Endodermal cell (in vitro differentiated cells): ENCODE data around the gene NGEF. TPM values are rescaled to one million over a fixed set of nuclear protein-coding genes. Genes with fewer than 3 reads are reported as not detected.

Experiments used
- DNase-seq: peaks from one replicate; pipeline ENCODE4 v3.0.0-alpha.2; 2017
- H3K27ac ChIP-seq: 2 replicates; pipeline ENCODE4 v1.5.1; 2013; ENCODE audit warnings: mild to moderate bottlenecking, low read depth, low read length, moderate library complexity
- H3K27me3 ChIP-seq: 2 replicates; pipeline ENCODE4 v1.6.1; 2013; ENCODE audit warnings: mild to moderate bottlenecking, low read length, moderate library complexity; ENCODE audit not compliant: insufficient read depth, control insufficient read depth, poor library complexity, severe bottlenecking
- H3K36me3 ChIP-seq: 2 replicates; pipeline ENCODE4 v1.7.0; 2013; ENCODE audit warnings: mild to moderate bottlenecking, low read length, moderate library complexity; ENCODE audit not compliant: control insufficient read depth, insufficient read depth
- H3K4me1 ChIP-seq: one replicate; pipeline ENCODE4 v1.7.0; 2013; ENCODE audit warnings: low read length; ENCODE audit not compliant: control insufficient read depth, insufficient read depth
- H3K4me3 ChIP-seq: 2 replicates; pipeline ENCODE4 v1.5.1; 2013; ENCODE audit warnings: mild to moderate bottlenecking, low read length, moderate library complexity
- H3K9ac ChIP-seq: 2 replicates; pipeline ENCODE4 v1.6.1; 2013; ENCODE audit warnings: mild to moderate bottlenecking, low read length, moderate library complexity; ENCODE audit not compliant: poor library complexity, severe bottlenecking; ENCODE audit errors: extremely low read depth
- H3K9me3 ChIP-seq: 2 replicates; pipeline ENCODE4 v1.6.1; 2013; ENCODE audit warnings: mild to moderate bottlenecking, low read length, moderate library complexity; ENCODE audit not compliant: control insufficient read depth
- H3K27ac Mint-ChIP-seq: 2 replicates; pipeline ENCODE4 v1.8.0; 2020; ENCODE audit warnings: mixed read lengths
- H3K27me3 Mint-ChIP-seq: 2 replicates; pipeline ENCODE4 v1.8.0; 2021; ENCODE audit warnings: mild to moderate bottlenecking, mixed read lengths; ENCODE audit not compliant: insufficient read depth
- H3K36me3 Mint-ChIP-seq: 2 replicates; pipeline ENCODE4 v1.8.0; 2020; ENCODE audit warnings: low read depth, mixed read lengths
- H3K4me1 Mint-ChIP-seq: 2 replicates; pipeline ENCODE4 v1.8.0; 2020; ENCODE audit warnings: mixed read lengths
- H3K4me3 Mint-ChIP-seq: 2 replicates; pipeline ENCODE4 v1.8.0; 2020; ENCODE audit warnings: mild to moderate bottlenecking, moderate library complexity, mixed read lengths
- H3K9me3 Mint-ChIP-seq: 2 replicates; pipeline ENCODE4 v1.8.0; 2020; ENCODE audit warnings: mild to moderate bottlenecking, mixed read lengths
- CTCF ChIP-seq: fragments of 200-600 bp; sonication (generic); conservative IDR thresholded peaks from 2 replicates; pipeline ENCODE4 v1.5.0; 2021; ENCODE audit warnings: antibody characterized with exemption, mild to moderate bottlenecking
- WGBS, 2 experiments: methylation state at CpG; one replicate each; pipeline versions ENCODE4 v1.1.5 to v1.1.7; 2013; ENCODE audit warnings: missing lambda C conversion rate in 2 of 2, mixed read lengths in 1 of 2; ENCODE audit not compliant: insufficient coverage in 1 of 2, insufficient read length in 1 of 2; 5-methylcytosine and 5-hydroxymethylcytosine counted together
- total RNA-seq, 2 donors: library from RNA; stranded (reverse); fragmentation: NEBNext Ultra II Directional in 1 of 2; extraction: Animal tissue kit (Norgen Biotek cat#: 25700) in 1 of 2; gene quantifications; 2 replicates in 1 of 2; 3 replicates in 1 of 2; pipeline ENCODE4 v1.2.1, GENCODE V29; 2021

Gene NGEF
- total RNA-seq, 2 donors from 2014 or later = 1.8 to 2.9 TPM

DNA sequence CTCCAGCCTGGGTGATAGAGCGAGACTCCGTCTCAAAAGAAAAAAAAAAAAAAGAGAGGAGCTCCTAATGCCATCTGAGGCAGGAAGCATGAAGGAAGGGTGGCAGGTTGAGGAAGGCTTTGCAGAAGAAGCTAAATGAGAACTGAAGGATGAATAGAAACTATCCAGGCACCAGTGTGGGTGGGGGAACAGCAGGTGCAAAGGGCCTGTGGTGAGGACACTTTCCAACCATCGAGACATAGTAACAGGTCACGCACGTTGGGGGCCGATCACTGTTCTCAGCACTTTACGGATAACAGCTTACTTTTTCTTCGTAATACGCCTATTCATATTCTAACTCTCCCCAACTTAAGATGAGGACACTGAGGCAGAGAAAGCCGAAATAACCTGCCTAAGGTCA is 58.4 kb downstream of the NGEF start:
- Mint-ChIP-seq H3K4me1 (no peaks in the 10 kb centered on the region), H3K27ac (no peak overlapping the region), H3K36me3 (no peaks in the 10 kb centered on the region), H3K27me3 (peaks cover 7% of the 10 kb centered on the region), H3K9me3 (no peaks in the 10 kb centered on the region), H3K4me3 (no peak overlapping the region)
- TF ChIP-seq CTCF = no peak
- Histone ChIP-seq H3K9ac (no peak overlapping the region), H3K27me3 (no peaks in the 10 kb centered on the region), H3K9me3 (no peaks in the 10 kb centered on the region), H3K27ac (no peak overlapping the region), H3K4me1 (no peaks in the 10 kb centered on the region), H3K4me3 (no peak overlapping the region), H3K36me3 (no peaks in the 10 kb centered on the region)
- WGBS, 2 experiments = 92 to 98% methylated on average over 6 to 10 of the region's 10 CpGs
- no peak for DNase-seq

GRCh38 chr2:232951891-232952290 is 61.2 kb downstream of the NGEF start:
- 79 to 83% methylated on average over 7 of the region's 7 CpGs for WGBS, 2 experiments
- peaks cover 3% of the 10 kb centered on the region for H3K4me1 ChIP-seq
- H3K36me3 Mint-ChIP-seq = no peaks in the 10 kb centered on the region

GRCh38 chr2:232951181-232951580 is 61.9 kb downstream of the NGEF start:
- Mint-ChIP-seq H3K36me3 (no peaks in the 10 kb centered on the region), H3K4me3 (no peak overlapping the region), H3K27me3 (peaks cover 8% of the 10 kb centered on the region), H3K9me3 (no peaks in the 10 kb centered on the region), H3K27ac (no peak overlapping the region), H3K4me1 (peaks cover 5% of the 10 kb centered on the region)
- 91 to 95% methylated on average over 11 of the region's 11 CpGs for WGBS, 2 experiments
- Histone ChIP-seq H3K9me3 (no peaks in the 10 kb centered on the region), H3K27me3 (no peaks in the 10 kb centered on the region), H3K4me3 (no peak overlapping the region), H3K27ac (no peak overlapping the region), H3K4me1 (peaks cover 3% of the 10 kb centered on the region), H3K36me3 (no peaks in the 10 kb centered on the region), H3K9ac (no peak overlapping the region)
- no peak for DNase-seq
- no peak for TF ChIP-seq CTCF

More at GRCh38 chr2:232951891-232952290, 61.2 kb downstream of the NGEF start:
- Mint-ChIP-seq H3K27ac (no peak overlapping the region), H3K4me3 (no peak overlapping the region), H3K9me3 (no peaks in the 10 kb centered on the region), H3K27me3 (peaks cover 7% of the 10 kb centered on the region), H3K4me1 (peaks cover 5% of the 10 kb centered on the region)
- no peaks in the 10 kb centered on the region for H3K36me3 ChIP-seq
- H3K9me3 ChIP-seq = no peaks in the 10 kb centered on the region
- H3K9ac ChIP-seq = no peak overlapping the region
- H3K27me3 ChIP-seq = no peaks in the 10 kb centered on the region
- no peak overlapping the region for H3K27ac ChIP-seq
- TF ChIP-seq CTCF = no peak
- no peak overlapping the region for H3K4me3 ChIP-seq
- no peak for DNase-seq
